ENCODE measurements around the gene GABRA1.

GRCh38 chr5:161899590-161899989 lies 51.7 kb downstream of the GABRA1 start:
- no peak for TF ChIP-seq EZH2phosphoT487 (IDR thresholded peaks at IDR 0.05)
- TF ChIP-seq CTCF (IDR thresholded peaks at IDR 0.05) = no peak
- no peak for TF ChIP-seq EZH2 (IDR thresholded peaks at IDR 0.05)

Measured in neural progenitor cell (in vitro differentiated cells).